GM08714 (cell line): ENCODE data around the gene GALNT16.
"Not testable (repeated sequence)": the region's sequence is repeated elsewhere in the genome, so short reads cannot be mapped to it uniquely, and the experiment has no call there.

ENCODE experiments used
- H3K4me3 ChIP-seq: fragments of 200-500 bp; sonication (Bioruptor generic); 2 replicates; pipeline ENCODE4 v1.5.1; 2014; ENCODE audit warnings: mild to moderate bottlenecking, low read length, inconsistent platforms
- ZNF274 ChIP-seq: IDR thresholded peaks from 2 replicates; pipeline ENCODE4 v1.6.1; 2012; ENCODE audit warnings: mild to moderate bottlenecking, low read depth, low read length

The GALNT16 gene

GRCh38 chr14:69266572-69267345 is 6.8 kb downstream of the GALNT16 start:
- TF ChIP-seq ZNF274 = no peak
- no peak overlapping the region for H3K4me3 ChIP-seq

GRCh38 chr14:69267492-69267891 is 7.5 kb downstream of the GALNT16 start:
- TF ChIP-seq ZNF274 = no peak

GRCh38 chr14:69268223-69268622 is 8.3 kb downstream of the GALNT16 start:
- H3K4me3 ChIP-seq = no peak overlapping the region
- TF ChIP-seq ZNF274 = no peak

More at GRCh38 chr14:69267492-69267891, 7.5 kb downstream of the GALNT16 start:
- H3K4me3 ChIP-seq = no peak overlapping the region

- H3K4me3 ChIP-seq = no peak overlapping the region
Observed at GRCh38 chr14:69268763-69269162, 8.8 kb downstream of the GALNT16 start.

GRCh38 chr14:69269381-69269780 is 9.4 kb downstream of the GALNT16 start:
- no peak overlapping the region for H3K4me3 ChIP-seq

More at GRCh38 chr14:69268763-69269162, 8.8 kb downstream of the GALNT16 start:
- no peak for TF ChIP-seq ZNF274

GRCh38 chr14:69270097-69270496 is 10.1 kb downstream of the GALNT16 start:
- no peak overlapping the region for H3K4me3 ChIP-seq
- TF ChIP-seq ZNF274 = no peak

More at GRCh38 chr14:69269381-69269780, 9.4 kb downstream of the GALNT16 start:
- TF ChIP-seq ZNF274 = no peak

GRCh38 chr14:69270795-69271708 is 11.1 kb downstream of the GALNT16 start:
- no peak overlapping the region for H3K4me3 ChIP-seq
- TF ChIP-seq ZNF274 = no peak

- no peak for TF ChIP-seq ZNF274
Observed at GRCh38 chr14:69274321-69274720, 14.4 kb downstream of the GALNT16 start.

GRCh38 chr14:69275331-69275730 is 15.4 kb downstream of the GALNT16 start:
- no peak for TF ChIP-seq ZNF274
- H3K4me3 ChIP-seq = no peak overlapping the region

More at GRCh38 chr14:69274321-69274720, 14.4 kb downstream of the GALNT16 start:
- H3K4me3 ChIP-seq = no peak overlapping the region

GRCh38 chr14:69277356-69277755 is 17.4 kb downstream of the GALNT16 start:
- not testable (repeated sequence) for H3K4me3 ChIP-seq

GRCh38 chr14:69280746-69281291 is 20.9 kb downstream of the GALNT16 start:
- TF ChIP-seq ZNF274 = no peak
- H3K4me3 ChIP-seq = no peak overlapping the region

GRCh38 chr14:69281450-69282169 is 21.7 kb downstream of the GALNT16 start:
- no peak for TF ChIP-seq ZNF274
- H3K4me3 ChIP-seq = no peak overlapping the region

GRCh38 chr14:69282448-69282847 is 22.5 kb downstream of the GALNT16 start:
- TF ChIP-seq ZNF274 = no peak
- no peak overlapping the region for H3K4me3 ChIP-seq

GRCh38 chr14:69284170-69284569 is 24.2 kb downstream of the GALNT16 start:
- TF ChIP-seq ZNF274 = no peak
- H3K4me3 ChIP-seq = no peak overlapping the region
